Erythroblast (primary cell): ENCODE data around the gene AQP9.
A peak's percentile ranks its signal among the peaks of the same experiment; 100 is the strongest.

Source experiments
- DNase-seq, 2 experiments: peaks; one replicate each; lab custom pipeline; 2025; lab: John Stamatoyannopoulos, UW
- GATA1 ChIP-seq: IDR thresholded peaks from 2 replicates; pipeline ENCODE4 v1.6.1; 2011; ENCODE audit warnings: low read depth, mild to moderate bottlenecking, control low read depth, low read length, moderate library complexity
- POLR2A ChIP-seq: IDR thresholded peaks from 2 replicates; pipeline ENCODE4 v1.6.1; 2011; ENCODE audit warnings: mild to moderate bottlenecking, low read length

The AQP9 gene

GRCh38 chr15:58213587-58214338 is 75.6 kb downstream of the AQP9 start:
- TF ChIP-seq GATA1: no peak
- DNase-seq: no peak

- TF ChIP-seq GATA1 (no peak), POLR2A (no peak)
- no peak for DNase-seq
Observed at GRCh38 chr15:58214591-58215340, 76.6 kb downstream of the AQP9 start.

- peak in 1 of 2 experiments; percentile 2 for DNase-seq
- TF ChIP-seq POLR2A (no peak), GATA1 (no peak)
Observed at GRCh38 chr15:58217460-58217859, 79.3 kb downstream of the AQP9 start.

GRCh38 chr15:58221591-58222241 is 83.5 kb downstream of the AQP9 start:
- DNase-seq: peak; percentile 23 to 31
- TF ChIP-seq POLR2A: no peak
- no peak for TF ChIP-seq GATA1

GRCh38 chr15:58222679-58223078 is 84.5 kb downstream of the AQP9 start:
- TF ChIP-seq GATA1: no peak
- no peak for TF ChIP-seq POLR2A
- DNase-seq: no peak

GRCh38 chr15:58223432-58223831 is 85.3 kb downstream of the AQP9 start:
- no peak for TF ChIP-seq GATA1

GRCh38 chr15:58224068-58224467 is 85.9 kb downstream of the AQP9 start:
- no peak for DNase-seq
- TF ChIP-seq GATA1 (no peak), POLR2A (no peak)

More at GRCh38 chr15:58223432-58223831, 85.3 kb downstream of the AQP9 start:
- no peak for DNase-seq

- peak; percentile 77 to 87 for DNase-seq
- no peak for TF ChIP-seq GATA1
- TF ChIP-seq POLR2A: no peak
Observed at GRCh38 chr15:58227706-58228543, 89.7 kb downstream of the AQP9 start.

- TF ChIP-seq POLR2A (no peak), GATA1 (no peak)
- no peak for DNase-seq
Observed at GRCh38 chr15:58228718-58229117, 90.5 kb downstream of the AQP9 start.

GRCh38 chr15:58229297-58229768 is 91.2 kb downstream of the AQP9 start:
- DNase-seq: no peak
- TF ChIP-seq GATA1: no peak
- no peak for TF ChIP-seq POLR2A

GRCh38 chr15:58232281-58233065 is 94.3 kb downstream of the AQP9 start:
- no peak for DNase-seq
- no peak for TF ChIP-seq GATA1

- DNase-seq: no peak
Observed at GRCh38 chr15:58233341-58233740, 95.2 kb downstream of the AQP9 start.

More at GRCh38 chr15:58233341-58233740, 95.2 kb downstream of the AQP9 start:
- TF ChIP-seq POLR2A: no peak
